ENCODE data around the gene NHEJ1. TPM values are rescaled to one million over a fixed set of nuclear protein-coding genes. Genes with fewer than 3 reads are reported as not detected.

The NHEJ1 gene
- total and polyA plus RNA-seq, 2 donors (not counting 3 experiments of a cell fraction or from before 2014, with no cell fraction given) = 12.8 to 12.9 TPM

DNA sequence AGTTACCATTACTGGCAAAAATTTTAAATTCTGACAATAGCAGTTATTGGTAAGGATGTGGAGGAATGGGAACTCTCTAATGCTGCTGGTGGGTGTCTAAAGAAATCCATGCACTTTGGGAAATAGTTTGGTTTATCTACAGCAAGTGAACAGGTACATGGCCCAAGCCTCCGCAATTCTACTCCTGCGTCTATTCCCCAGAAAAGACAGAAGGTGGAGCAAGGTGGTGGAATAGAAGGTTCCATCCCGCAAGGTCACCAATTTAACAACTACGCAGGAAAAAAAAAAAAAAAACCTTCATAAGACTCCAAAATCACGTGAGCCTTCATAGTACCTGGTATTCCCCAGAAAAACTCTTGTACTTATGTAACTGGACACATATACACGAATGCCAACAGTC, 125.8 kb downstream of the NHEJ1 start:
- DNase-seq (ENCODE audit: low read depth, low spot score) = no peak
- Histone ChIP-seq H3K9me1 (replicated peaks; ENCODE audit: control insufficient read depth, extremely low read depth, insufficient read depth, low read length) (no peaks in the 10 kb centered on the region), H3K27me3 (ENCODE audit: control insufficient read depth in 2 of 2, insufficient read depth in 2 of 2, low read length in 2 of 2) (peaks cover 17 to 18% of the 10 kb centered on the region in 2 experiments), H3K4me2 (ENCODE audit: insufficient read depth, low read length) (no peak overlapping the region), H2AFZ (ENCODE audit: low read depth, low read length) (no peak overlapping the region), H3K79me2 (ENCODE audit: control insufficient read depth, insufficient read depth, low read length) (no peaks in the 10 kb centered on the region), H3K4me1 (ENCODE audit: control insufficient read depth, extremely low read depth, insufficient read depth, low read length) (no peaks in the 10 kb centered on the region), H3K4me3 (replicated peaks in 1 of 3; ENCODE audit: insufficient read depth in 1 of 3, low read depth in 1 of 3, low read length in 3 of 3) (no peak overlapping the region), H3K9ac (replicated peaks; ENCODE audit: extremely low read depth, insufficient read depth, low read length) (no peak overlapping the region), H4K20me1 (replicated peaks; ENCODE audit: control insufficient read depth, extremely low read depth, insufficient read depth, low read length) (no peaks in the 10 kb centered on the region), H3K36me3 (ENCODE audit: control insufficient read depth in 2 of 2, extremely low read depth in 1 of 2, insufficient read depth in 2 of 2, low read length in 2 of 2) (no peaks in the 10 kb centered on the region), H3K9me3 (replicated peaks; ENCODE audit: control insufficient read depth, insufficient read depth, low read length) (no peaks in the 10 kb centered on the region), H3K27ac (ENCODE audit: insufficient read depth, low read depth, low read length) (no peak overlapping the region)
- intact Hi-C loops (cut with micrococcal nuclease) = no loop called here
- FAIRE-seq = no peak
- POLR2A ChIA-PET = no interaction called here
- CTCF ChIA-PET = interaction anchor here (0.8 kb wide), 1 partner anchor 39 kb away, joined by 3 read pairs; no protein-coding TSS in a partner anchor
- no TSS peak for BruUV-seq (replicated peaks)
- dilution Hi-C loops (cut with MboI; ENCODE audit: extremely low pct_ligation_motif_present, low sequenced_read_pairs) = no loop called here
- TF ChIP-seq EZH2 (IDR thresholded peaks at IDR 0.05; ENCODE audit: borderline replicate concordance, low read depth, low read length, severe bottlenecking) = no peak
- TF ChIP-seq GATA2 (IDR thresholded peaks at IDR 0.05; ENCODE audit: insufficient read depth, insufficient read length, low read depth, low read length) = no peak
- no peak for TF ChIP-seq MYC (IDR thresholded peaks at IDR 0.05; ENCODE audit: low read depth, low read length)

DNA sequence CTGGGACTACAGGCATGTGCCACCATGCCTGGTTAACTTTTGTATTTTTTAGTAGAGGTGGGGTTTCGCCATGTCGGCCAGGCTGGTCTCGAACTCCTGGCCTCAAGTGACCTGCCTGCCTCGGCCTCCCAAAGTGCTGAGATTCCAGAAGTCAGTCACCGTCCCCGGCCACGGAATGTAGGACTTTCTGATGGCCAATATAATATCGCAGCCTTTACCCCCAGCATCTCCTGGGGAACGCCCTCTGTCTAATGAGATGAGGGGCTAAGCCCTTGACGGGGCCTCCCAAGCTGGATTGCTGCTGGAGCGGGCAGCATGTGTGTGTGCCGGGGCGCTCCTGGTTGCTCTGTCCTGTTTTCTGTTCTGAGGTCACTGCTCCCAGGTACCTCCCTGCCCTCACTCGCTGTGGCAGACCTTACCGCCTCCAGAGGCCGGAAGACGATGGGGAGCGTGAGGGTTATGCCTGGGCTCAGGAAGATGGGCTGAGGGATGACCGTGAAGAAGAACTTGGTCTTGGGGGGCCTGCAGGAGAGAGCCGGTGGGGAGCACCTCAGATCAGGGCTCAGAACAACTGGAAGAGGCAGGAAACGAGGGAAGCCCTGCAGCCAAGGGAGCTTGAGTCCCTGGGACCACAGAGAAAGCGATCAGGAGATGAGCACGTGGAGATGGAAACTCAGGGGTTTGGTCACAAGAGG, 128.4 kb downstream of the NHEJ1 start:
- Histone ChIP-seq H3K36me3 (ENCODE audit: control insufficient read depth in 2 of 2, extremely low read depth in 1 of 2, insufficient read depth in 2 of 2, low read length in 2 of 2) (no peaks in the 10 kb centered on the region), H3K4me2 (ENCODE audit: insufficient read depth, low read length) (no peak overlapping the region), H4K20me1 (replicated peaks; ENCODE audit: control insufficient read depth, extremely low read depth, insufficient read depth, low read length) (no peaks in the 10 kb centered on the region), H3K27ac (ENCODE audit: insufficient read depth, low read depth, low read length) (no peak overlapping the region), H3K4me3 (replicated peaks in 1 of 3; ENCODE audit: insufficient read depth in 1 of 3, low read depth in 1 of 3, low read length in 3 of 3) (no peak overlapping the region), H3K9ac (replicated peaks; ENCODE audit: extremely low read depth, insufficient read depth, low read length) (no peak overlapping the region), H3K79me2 (ENCODE audit: control insufficient read depth, insufficient read depth, low read length) (no peaks in the 10 kb centered on the region), H2AFZ (ENCODE audit: low read depth, low read length) (no peak overlapping the region), H3K9me1 (replicated peaks; ENCODE audit: control insufficient read depth, extremely low read depth, insufficient read depth, low read length) (no peaks in the 10 kb centered on the region), H3K9me3 (replicated peaks; ENCODE audit: control insufficient read depth, insufficient read depth, low read length) (no peaks in the 10 kb centered on the region), H3K27me3 (ENCODE audit: control insufficient read depth in 2 of 2, insufficient read depth in 2 of 2, low read length in 2 of 2) (peaks cover 17 to 18% of the 10 kb centered on the region in 2 experiments), H3K4me1 (ENCODE audit: control insufficient read depth, extremely low read depth, insufficient read depth, low read length) (no peaks in the 10 kb centered on the region)
- CTCF ChIA-PET = interaction anchor here (0.6 to 9.9 kb wide), 7 partner anchors 21 to 269 kb away, joined by 3 to 418 read pairs (median 4); partner anchors contain the start of gene NHEJ1
- TF ChIP-seq, protein P1, sequence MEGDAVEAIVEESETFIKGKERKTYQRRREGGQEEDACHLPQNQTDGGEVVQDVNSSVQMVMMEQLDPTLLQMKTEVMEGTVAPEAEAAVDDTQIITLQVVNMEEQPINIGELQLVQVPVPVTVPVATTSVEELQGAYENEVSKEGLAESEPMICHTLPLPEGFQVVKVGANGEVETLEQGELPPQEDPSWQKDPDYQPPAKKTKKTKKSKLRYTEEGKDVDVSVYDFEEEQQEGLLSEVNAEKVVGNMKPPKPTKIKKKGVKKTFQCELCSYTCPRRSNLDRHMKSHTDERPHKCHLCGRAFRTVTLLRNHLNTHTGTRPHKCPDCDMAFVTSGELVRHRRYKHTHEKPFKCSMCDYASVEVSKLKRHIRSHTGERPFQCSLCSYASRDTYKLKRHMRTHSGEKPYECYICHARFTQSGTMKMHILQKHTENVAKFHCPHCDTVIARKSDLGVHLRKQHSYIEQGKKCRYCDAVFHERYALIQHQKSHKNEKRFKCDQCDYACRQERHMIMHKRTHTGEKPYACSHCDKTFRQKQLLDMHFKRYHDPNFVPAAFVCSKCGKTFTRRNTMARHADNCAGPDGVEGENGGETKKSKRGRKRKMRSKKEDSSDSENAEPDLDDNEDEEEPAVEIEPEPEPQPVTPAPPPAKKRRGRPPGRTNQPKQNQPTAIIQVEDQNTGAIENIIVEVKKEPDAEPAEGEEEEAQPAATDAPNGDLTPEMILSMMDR (IDR thresholded peaks at IDR 0.05; ENCODE audit: extremely low read depth in 1 of 2, insufficient read depth in 1 of 2, low read depth in 1 of 2, low read length in 2 of 2) = no peak
- TF ChIP-seq POLR2AphosphoS5 (IDR thresholded peaks at IDR 0.05; ENCODE audit: insufficient read depth, low read depth, low read length) (no peak), GATA2 (IDR thresholded peaks at IDR 0.05; ENCODE audit: insufficient read depth, insufficient read length, low read depth, low read length) (no peak), JUN (IDR thresholded peaks at IDR 0.05; ENCODE audit: borderline replicate concordance, insufficient read depth, insufficient read length, low read depth) (no peak), FOS (IDR thresholded peaks at IDR 0.05; ENCODE audit: borderline replicate concordance, insufficient read depth, low read length) (no peak), MYC (IDR thresholded peaks at IDR 0.05; ENCODE audit: low read depth, low read length) (no peak), EZH2 (IDR thresholded peaks at IDR 0.05; ENCODE audit: borderline replicate concordance, low read depth, low read length, severe bottlenecking) (no peak)
- TF ChIP-seq, protein P2, sequence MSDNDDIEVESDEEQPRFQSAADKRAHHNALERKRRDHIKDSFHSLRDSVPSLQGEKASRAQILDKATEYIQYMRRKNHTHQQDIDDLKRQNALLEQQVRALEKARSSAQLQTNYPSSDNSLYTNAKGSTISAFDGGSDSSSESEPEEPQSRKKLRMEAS (IDR thresholded peaks at IDR 0.05; ENCODE audit: insufficient read depth, insufficient read length) = no peak
- dilution Hi-C loops (cut with MboI; ENCODE audit: extremely low pct_ligation_motif_present, low sequenced_read_pairs) (no loop called here), intact Hi-C loops (cut with micrococcal nuclease) (no loop called here)
- BruUV-seq (replicated peaks) = no TSS peak
- DNase-seq (ENCODE audit: low read depth, low spot score) (no peak), FAIRE-seq (no peak)
- POLR2A ChIA-PET = no interaction called here
